ENCODE data around the gene NF2.

NF2 gene

DNA sequence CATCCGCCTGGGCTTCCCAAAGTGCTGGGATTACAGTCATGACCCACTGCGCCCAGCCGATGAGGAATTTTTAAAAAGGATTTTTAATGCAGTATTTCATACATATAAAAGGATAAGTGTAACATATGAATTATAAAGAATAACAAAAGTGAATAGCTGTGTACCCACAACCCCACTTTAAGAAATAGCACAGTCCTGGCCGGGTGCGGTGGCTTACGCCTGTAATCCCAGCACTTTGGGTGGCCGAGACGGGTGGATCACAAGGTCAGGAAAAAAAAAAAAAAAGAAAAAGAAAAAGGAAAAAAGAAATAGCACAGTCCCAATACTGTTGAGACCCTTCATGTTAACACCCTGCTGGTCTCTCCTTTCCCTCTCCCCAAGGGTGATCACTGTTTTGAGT is 62.1 kb downstream of the NF2 start:
- no peak for DNase-seq (ENCODE audit: low read depth)

DNA sequence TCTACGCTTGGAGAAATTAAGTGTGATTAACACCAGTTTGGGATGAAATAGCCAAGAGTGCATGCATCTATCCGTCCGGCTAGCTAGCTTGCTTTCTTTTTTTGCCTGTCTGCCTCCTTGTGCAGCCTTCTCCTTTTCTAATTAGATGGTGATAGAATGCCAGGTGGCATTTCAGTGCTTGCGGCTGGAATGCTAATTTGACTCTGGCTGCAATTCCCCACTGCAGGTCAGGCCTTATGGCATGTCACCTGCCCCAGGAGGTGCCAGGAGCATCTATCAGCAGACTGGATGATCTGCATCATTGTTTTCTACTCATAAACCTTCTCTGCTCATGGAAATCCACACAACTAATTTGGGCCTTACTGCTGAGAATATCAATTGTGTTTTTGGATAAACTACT is 65.2 kb downstream of the NF2 start:
- no peak for DNase-seq (ENCODE audit: low read depth)

DNA sequence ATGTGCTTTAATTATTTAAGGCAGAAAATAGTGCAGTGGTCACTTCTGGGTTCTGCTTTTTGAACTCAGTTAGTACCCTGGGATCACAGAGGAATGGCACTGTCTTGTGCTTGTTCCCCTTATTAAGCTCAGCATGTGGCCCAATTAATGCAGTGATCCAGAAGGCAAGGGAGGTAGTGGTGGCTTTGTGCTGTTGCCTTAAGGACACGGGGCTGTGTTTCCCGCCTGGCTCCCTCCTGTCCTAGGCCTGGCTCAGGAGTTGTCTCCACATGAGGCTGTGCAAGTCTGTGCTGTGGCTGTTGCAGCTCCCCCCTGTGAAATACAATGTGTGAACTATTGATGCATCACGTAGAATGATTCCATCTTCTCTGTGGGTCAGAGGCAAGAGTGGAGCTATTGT is 67.2 kb downstream of the NF2 start:
- no peak for DNase-seq (ENCODE audit: low read depth)

DNA sequence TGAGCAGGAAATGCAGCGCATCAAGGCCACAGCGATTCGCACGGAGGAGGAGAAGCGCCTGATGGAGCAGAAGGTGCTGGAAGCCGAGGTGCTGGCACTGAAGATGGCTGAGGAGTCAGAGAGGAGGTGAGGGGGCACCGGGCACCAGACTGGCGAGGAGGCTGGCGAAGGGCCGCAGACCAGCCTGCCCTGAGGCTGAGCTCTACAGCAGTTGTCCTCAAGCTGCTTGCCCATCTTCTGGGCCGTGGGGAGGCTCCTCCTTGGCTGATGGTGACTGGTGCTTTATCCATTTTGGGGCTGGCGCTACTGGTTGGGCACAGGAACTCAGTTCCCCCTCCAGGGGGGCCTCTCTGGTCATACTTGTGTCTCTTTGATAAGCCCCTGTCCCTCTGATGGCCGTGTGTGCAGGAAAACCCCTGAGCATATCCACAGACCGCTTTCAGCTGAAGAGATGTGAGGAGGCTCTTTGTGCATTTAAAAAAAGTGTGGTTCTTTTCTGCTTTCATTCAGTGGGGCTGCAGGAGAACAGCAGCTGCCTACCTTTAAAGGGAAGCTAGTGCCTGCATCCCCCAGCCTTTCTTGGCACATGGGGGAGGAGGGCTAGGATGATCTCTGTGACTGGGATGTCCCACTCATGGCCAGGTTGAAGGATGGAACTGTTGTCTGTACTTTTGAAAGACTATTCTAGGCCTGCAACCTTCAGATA is 70.1 kb downstream of the NF2 start:
- DNase-seq (ENCODE audit: low read depth) = no peak

DNA sequence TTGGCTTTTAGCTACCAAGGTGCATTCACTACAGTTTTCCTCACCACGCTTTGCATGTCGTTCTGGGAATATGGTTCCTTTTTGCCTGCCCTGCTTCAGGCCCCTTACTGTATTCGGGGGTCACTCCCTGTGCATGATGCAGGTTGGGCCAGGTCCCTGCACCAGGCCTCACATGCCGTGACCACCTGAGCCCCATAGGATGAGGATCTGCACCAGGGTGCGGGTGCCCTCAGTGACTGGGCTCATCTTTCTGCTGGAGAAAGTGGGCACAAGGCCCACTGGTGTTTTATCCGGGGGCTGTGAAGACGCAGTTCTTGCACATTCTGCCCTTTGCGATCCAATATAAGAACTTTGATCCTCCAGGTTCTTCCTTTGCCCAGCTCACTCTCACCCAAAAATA is 70.7 kb downstream of the NF2 start:
- DNase-seq (ENCODE audit: low read depth) = no peak

DNA sequence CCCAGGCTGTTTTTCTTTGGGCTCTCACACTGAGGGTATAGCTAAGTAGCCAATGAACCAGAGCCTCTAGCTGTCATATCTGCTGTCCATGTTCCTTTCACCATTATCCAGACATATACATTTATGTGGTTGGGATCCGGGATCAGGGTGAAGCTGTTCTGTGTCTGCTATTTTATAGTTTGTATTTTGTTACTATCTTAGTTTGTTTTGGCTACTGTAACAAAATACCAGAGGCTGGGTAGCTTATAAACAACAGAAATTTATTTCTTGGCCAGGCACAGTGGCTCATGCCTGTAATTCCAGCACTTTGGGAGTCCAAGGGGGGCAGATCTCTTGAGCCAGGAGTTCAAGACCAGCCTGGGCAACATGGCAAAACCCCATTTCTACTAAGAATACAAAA is 75.9 kb downstream of the NF2 start:
- no peak for DNase-seq (ENCODE audit: low read depth)

DNA sequence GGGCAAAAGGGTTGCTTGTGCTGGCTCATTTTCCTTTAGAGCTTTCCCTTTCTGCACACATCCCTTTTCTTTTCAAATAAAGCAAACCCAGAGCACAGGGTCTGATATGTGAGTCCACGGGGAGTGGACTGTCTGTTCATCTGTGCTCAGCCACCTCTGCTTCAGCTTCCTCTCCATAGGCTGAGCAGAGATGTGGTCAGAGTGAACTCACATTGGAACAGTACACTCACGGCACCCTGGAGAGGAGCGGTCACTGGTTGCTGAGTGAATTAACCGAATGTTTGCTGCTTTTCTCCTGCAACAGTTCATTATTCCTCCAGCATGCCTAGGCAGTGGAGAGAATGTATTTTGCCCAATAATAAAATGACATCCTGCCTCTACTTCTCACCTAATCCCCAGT is 80.1 kb downstream of the NF2 start:
- no peak for DNase-seq (ENCODE audit: low read depth)

DNA sequence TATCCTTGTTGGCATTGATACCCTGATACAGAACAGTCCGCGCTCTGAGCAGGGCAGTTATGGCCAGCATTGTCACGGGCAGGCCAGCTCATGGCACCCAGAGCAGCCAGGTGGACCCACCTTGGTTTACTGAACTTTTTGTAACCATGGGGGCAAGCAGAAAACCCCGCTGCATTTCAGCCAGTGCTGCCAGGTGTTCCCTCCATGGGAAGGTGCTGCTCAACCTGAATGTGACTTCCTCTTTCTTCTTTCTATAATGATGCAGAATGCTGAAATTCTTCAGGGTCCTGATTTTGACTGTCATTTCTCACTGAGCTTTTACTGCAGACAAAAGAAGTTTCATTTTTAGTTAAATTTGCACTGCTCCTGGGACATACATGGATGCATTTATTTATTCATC is 80.8 kb downstream of the NF2 start:
- DNase-seq (ENCODE audit: low read depth) = no peak

DNA sequence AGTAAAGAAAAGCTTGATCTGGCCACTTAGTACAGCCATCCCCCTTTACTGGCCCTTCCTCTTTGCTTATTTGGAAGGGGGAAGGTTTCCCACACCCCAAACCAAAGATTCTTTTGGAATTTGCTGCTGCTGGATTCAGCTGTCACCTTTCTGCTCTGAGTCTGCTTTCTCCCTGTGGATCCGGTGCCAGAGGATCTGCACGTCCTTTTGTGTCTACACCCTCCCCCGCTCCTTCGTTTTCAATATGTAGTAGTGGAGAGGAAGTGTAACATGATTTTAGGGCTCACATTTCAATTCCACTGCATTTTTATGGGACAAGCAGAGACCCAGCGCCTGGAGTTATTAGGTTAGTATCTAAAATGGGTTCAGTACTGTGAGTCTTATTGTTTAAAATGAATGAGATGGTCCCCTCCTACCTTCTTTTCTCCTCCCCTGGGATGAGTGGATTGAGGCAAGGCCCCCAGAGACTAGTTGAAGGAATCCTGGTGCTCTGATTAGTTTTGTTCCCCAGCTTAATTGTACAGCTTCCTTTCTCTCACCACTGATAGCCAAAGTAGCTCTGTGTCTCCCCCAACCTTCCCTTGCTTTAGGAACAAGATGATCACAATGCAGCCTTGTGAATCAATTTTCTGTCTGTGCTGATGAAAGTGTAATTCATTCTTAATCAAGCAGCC is 85.9 kb downstream of the NF2 start:
- no peak for DNase-seq (ENCODE audit: low read depth)

DNA sequence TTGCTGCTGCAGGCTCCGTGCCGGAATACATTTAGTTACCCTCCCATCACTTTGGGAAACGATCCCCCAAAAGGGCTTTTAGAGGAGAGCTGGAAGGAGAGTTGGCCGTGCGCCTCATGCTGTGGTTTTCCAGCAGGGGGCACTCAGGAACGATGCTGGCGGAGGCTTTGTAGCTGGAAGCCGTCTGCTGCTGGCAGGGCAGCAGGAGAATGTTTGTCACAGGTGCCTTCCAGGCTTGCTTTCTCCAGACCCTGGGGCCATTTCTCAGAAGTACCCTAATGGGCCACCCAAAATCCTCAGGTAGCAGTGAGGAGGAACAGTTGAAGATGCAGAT is 86.4 kb downstream of the NF2 start:
- peak; percentile 30 for DNase-seq (ENCODE audit: low read depth)

DNA sequence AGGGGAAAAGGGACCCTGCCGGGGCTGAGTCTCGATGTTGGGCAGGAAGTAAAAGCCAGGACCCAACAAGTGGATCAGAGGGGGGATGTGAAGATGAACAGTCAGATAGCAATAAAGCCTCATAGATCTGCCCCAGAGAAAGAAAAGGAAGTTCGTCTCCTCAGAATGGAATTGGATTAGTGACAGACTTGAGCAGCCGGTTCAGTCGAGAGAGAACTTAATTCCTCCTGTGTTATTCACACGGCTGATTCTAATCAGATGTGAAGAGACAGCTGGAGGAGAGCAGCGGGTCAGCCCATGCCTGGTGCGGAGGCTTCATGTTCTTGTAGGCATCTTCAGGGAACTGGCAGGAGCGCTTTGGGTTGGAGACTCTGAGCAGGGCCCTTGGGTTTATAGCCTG is 87.0 kb downstream of the NF2 start:
- no peak for DNase-seq (ENCODE audit: low read depth)

DNA sequence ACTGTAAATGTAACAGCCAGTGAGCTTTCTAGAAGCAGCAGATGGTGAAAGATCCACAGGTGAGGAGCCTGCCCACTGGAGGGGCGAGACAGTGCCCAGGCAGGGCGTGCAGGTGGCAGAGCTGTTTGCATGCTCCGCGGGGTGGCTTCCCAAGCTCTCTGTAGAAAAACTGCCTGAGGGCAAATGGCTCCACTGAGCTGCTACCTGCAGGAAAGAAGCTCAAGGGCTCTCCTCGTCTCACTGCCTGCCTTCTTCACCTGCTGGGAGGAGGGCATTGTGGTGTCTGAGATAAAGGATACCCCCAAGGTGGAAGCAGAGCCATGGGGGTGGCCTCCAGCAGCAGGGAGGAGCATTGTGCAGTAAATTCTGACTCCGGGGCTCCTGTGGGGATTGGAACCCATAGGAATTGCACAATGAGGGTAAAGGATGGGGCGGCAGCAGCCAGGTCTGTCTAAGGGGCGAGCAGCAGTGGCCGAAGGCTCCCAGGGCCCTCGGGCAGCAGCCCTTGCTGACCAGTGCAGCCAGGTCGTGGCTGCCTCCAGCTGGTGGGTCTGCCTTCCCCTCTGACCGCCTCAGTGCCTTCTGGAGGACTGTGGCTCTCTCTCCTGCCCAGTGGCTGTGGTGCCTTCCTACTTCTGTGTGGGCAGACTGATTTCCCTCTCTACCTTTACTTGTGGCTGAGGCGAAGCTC is 88.3 kb downstream of the NF2 start:
- DNase-seq (ENCODE audit: low read depth) = no peak

DNA sequence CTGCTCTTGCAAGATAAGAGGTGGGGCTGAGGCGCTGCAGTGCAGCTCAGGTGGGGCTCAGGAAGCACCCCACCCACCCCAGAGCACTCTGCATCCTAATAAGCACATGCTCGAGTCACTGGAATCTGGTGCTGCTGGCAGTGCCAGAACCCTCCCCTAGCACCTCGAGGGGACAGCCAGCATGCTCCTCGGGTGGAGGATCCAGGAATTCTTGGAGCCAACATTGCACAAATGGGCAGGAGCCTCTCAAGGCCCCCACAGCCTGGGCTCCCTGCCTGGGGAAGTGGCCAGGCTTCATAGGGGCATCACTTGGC is 88.9 kb downstream of the NF2 start:
- DNase-seq (ENCODE audit: low read depth) = no peak

DNA sequence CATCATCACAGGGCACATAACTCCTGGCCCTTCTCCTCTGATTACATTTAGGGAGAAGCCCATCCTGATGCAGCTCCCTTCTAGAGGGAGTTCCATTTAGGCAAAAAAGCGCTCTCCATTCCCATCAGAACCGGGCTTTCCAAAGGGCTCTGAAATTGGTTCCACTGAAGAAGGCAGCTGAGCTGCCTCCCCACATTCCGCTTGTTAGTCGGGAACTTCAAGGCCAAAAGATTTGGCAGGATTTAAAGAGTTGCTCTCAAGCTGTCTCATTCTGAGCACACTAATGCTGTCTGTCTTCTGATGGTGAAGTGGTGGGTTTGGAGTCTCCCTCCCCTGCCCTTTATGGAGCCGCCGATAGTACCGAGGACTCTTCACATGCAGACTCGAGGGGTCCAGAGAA is 89.7 kb downstream of the NF2 start:
- no peak for DNase-seq (ENCODE audit: low read depth)

DNA sequence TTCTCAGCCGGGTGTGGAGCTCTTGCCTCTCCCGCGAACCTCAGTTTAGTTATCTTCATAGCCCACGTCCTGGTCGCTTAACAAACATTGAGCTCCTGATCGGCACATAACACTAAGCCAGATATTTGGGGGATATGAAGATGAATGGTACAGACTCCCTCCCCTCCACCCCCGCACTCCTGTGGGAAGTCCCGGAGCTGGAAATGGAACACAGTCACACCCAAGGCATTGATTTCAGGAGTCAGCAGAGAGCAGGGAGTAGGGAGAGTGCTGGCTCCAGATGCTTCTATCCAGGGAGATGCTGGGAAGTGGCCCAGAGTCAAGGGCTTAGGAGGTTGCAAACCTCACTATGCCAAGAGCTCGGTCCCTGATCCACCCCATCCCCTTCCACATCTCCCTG is 90.2 kb downstream of the NF2 start:
- DNase-seq (ENCODE audit: low read depth) = no peak

DNA sequence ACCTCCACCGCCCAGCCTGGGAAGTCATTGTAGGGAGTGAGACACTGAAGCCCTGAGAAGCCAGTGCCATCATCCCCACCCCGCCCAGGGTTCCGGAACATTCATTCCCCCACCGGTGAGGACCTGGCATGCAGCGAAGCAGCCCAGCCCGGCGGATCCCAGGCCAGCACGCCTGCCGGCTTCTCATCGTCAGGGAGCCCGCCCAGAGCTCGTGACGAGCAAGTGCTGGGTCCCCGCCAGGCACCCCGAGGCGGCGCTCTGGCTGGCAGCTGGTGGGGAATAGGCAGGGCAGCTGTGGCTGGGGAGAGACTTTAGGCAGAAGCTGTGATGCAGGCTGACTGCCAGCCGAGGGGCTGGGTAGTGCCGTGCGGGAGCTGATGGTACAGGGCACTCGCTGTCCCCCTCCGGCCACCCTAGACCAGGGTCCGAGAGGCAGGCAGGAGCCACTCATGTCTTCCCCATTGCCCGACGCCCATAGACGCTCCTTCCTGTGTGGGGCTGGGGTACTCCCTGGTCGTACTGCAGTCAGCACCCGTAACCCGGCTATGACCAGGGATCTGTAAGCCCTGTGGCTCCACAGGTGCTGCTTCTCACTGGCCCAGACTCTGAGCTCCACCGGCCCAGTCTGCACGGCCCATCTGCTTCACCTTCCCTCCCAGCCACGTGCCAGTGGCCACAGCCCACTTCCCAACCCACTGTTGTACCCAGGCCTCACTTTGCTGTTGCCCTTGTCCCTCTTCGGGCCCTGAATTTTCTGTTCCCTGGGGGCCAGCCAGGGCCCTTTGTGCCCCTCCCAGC is 91.9 kb downstream of the NF2 start:
- no peak for DNase-seq (ENCODE audit: low read depth)

DNA sequence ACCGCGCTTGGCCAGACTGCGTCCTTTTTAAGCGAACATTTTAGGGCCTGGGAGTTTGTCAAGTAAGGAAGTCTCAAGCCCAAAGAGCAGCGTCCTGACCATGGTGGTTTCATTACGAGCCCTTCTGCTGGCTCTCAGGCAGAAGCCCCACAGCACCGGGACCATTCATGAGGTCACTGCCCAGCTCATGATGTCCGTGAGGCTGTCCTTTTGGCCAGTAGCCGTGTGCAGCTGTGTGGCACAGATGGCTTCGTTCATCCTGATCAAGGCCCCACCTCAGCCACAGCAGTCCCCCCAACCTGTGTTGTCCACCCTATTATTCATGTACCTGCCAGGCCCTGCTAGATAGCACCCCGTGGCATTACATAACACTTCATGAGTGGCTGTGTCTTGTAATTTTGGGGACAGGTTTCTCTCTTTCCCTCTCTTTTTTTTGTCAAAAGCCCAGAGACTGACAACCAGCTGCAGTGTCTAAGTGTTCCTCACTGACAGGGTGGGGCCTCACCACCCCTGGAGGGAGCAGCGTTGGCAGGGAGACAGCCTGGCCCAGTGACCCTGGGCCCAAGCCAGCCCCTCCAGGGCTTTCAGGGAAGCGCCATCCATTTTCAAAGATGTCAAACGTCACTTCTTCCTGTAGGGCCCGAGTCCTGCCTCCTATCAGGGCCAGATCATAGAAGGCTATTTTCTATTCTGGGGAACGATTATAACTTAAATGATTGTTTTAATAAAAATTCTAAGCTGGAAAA is 94.6 kb downstream of the NF2 start:
- no peak for DNase-seq (ENCODE audit: low read depth)

DNA sequence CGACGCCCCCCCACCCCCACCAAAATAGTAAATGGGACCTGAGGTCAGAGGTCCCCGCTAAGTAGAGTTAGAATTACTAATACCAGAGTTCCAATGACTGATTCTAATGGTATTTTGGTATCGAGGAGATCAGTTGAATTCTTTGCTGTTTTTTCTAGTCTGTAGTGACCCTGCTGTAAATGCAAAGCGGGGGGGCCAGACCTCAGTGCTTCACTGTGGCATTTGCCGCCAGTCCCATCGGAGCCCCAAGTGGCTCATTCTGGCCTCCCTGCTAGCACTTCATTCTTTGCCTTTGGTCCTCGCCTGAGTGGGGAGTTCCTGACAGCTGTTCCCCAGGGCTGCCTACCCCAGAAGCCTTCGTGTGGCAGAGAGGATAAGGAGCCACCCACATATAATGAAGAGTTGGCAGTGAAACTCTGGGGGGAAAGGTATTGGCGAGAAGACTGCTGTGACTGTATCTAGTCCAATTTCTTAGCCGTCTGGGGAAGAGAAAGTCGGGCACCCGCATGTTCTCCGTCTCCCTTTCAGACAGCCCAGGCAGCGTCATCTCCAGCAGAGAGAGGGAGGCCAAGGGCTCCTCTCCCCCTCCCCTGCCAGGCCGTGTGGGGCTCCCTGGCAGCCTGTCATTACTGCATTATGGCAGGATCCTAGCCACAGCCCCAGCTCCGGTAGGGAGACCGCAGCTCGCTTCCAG is 96.9 kb downstream of the NF2 start:
- DNase-seq (ENCODE audit: low read depth) = no peak

DNA sequence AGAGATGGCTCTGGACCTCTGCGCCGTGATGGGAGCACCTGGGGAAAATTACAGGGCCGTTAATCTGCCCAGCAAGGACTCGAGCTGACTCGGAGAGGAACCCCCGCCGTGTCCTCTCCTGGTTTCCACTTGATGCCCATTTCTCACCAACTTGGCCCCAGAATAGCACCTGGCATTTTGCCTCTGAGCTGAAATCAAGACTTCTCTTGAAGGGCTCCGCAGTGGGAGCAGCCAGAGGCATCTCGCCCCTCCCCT is 97.4 kb downstream of the NF2 start:
- DNase-seq (ENCODE audit: low read depth) = no peak

DNA sequence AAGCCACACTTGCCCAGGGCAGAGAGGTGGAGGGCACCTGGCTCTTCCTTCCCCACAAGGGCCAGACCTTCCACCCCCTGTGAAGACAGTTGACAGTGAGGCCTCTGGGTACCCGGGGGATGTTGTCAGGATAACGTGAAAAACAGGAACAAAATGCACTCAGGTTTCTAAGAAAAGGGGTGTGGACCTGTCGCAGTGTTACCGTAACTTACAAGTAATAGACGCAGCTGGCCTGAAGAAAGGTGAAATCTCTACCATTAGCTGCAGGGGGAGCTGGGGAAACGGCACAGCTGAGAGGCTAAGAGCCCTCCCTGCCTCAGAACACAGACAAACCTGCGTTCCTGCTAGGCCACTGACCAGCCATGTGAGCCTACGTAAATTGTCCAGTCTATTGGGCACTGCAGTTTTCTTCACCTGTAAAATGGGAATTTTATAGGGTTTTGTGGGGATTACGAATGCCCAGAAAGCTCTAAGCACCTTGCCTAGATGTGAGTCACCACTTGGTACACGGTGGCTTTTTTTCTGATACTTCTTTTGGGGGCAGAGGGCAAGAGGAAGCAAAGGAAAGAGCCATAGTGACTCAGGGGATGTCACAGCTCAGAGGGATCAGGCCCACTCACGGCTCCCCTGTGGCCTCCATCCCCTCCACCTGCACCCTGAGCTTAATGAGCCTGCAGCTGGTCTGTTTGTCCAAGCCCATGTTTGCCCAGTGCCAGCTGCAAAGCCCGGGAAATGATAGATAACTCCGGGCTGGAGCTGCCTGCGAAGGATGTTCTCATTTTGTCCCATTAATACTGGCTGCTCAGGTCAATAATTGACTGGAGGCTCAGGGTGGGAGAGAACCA is 97.9 kb downstream of the NF2 start:
- no peak for DNase-seq (ENCODE audit: low read depth)
